KBM-7 (cell line): ENCODE data around the gene CBFA2T2.
A peak's percentile ranks its signal among the peaks of the same experiment; 100 is the strongest.
"Not testable (repeated sequence)": the region's sequence is repeated elsewhere in the genome, so short reads cannot be mapped to it uniquely, and the experiment has no call there.

Source experiments
- DNase-seq: peaks from one replicate; pipeline ENCODE4 v3.0.0-alpha.2; 2015
- in situ Hi-C: fragments of 300-500 bp; cut with MboI; formaldehyde crosslinking; loops from 2 replicates; pipeline ENCODE4 v1.14.3; 2020; ENCODE audit warnings: low sequenced_read_pairs, low pct_unique_long_range_greater_than_20kb, mixed read lengths

CBFA2T2 gene

GRCh38 chr20:33631910-33632309 lies 142.0 kb downstream of the CBFA2T2 start:
- DNase-seq, in situ Hi-C loops: not testable (repeated sequence)

- in situ Hi-C loops: no loop called here
- no peak for DNase-seq
Measured at GRCh38 chr20:33635341-33635740, 145.4 kb downstream of the CBFA2T2 start.

- in situ Hi-C loops: no loop called here
- DNase-seq: no peak
Measured at GRCh38 chr20:33636776-33637175, 146.9 kb downstream of the CBFA2T2 start.

DNA sequence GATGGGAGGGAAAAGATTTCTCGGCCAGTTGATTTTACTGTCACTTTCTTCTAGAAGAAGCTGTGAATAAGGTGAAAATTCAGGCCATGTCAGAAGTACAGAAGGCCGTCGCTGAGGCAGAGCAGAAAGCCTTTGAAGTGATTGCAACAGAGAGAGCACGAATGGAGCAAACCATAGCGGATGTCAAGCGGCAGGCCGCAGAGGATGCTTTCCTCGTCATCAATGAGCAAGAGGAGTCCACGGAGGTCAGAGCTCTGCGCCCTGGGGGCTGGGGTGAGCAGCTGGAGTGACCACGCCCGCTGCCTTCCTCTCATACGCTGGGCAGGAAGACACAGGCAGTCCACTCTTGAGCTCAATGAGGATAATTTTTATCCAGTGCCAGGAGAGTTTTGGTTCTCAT lies 150.4 kb downstream of the CBFA2T2 start:
- no peak for DNase-seq
- in situ Hi-C loops: no loop called here

GRCh38 chr20:33644313-33645071 lies 154.6 kb downstream of the CBFA2T2 start:
- in situ Hi-C loops: no loop called here

GRCh38 chr20:33645072-33645358 lies 155.1 kb downstream of the CBFA2T2 start:
- no peak for DNase-seq
- in situ Hi-C loops: no loop called here

More at GRCh38 chr20:33644313-33645071, 154.6 kb downstream of the CBFA2T2 start:
- no peak for DNase-seq

GRCh38 chr20:33645396-33645795 lies 155.5 kb downstream of the CBFA2T2 start:
- no peak for DNase-seq
- in situ Hi-C loops: no loop called here

GRCh38 chr20:33646191-33646590 lies 156.3 kb downstream of the CBFA2T2 start:
- no peak for DNase-seq
- in situ Hi-C loops: no loop called here

- DNase-seq, in situ Hi-C loops: not testable (repeated sequence)
Measured at GRCh38 chr20:33646959-33647602, 157.2 kb downstream of the CBFA2T2 start.

GRCh38 chr20:33647603-33648395 lies 157.9 kb downstream of the CBFA2T2 start:
- in situ Hi-C loops: no loop called here
- DNase-seq: no peak

- in situ Hi-C loops: no loop called here
- DNase-seq: no peak
Measured at GRCh38 chr20:33648396-33649004, 158.6 kb downstream of the CBFA2T2 start.

DNA sequence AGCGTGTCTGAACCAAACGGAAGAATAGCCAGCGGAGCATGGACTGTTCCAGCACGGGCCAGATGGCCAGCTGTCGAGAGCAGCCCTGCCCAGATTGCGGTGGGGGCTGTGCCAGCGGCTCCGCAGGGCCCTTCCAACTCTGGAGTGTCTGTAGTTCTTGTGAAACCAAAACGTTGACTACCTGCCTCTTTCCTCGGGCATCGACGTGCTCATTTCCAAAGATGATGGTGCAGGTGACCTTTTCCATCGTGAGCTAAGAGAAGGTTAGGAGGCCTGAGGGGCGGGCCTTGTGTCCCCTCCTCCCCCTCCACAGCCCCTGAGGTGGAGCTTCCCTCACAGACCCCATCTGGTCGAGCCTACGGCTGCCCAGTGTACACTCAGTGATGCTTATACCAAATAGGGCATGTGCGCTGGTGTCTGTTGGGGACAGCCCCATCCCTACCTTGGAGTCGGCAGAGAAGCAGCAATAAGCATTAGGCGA lies 159.3 kb downstream of the CBFA2T2 start:
- in situ Hi-C loops: no loop called here
- no peak for DNase-seq

DNA sequence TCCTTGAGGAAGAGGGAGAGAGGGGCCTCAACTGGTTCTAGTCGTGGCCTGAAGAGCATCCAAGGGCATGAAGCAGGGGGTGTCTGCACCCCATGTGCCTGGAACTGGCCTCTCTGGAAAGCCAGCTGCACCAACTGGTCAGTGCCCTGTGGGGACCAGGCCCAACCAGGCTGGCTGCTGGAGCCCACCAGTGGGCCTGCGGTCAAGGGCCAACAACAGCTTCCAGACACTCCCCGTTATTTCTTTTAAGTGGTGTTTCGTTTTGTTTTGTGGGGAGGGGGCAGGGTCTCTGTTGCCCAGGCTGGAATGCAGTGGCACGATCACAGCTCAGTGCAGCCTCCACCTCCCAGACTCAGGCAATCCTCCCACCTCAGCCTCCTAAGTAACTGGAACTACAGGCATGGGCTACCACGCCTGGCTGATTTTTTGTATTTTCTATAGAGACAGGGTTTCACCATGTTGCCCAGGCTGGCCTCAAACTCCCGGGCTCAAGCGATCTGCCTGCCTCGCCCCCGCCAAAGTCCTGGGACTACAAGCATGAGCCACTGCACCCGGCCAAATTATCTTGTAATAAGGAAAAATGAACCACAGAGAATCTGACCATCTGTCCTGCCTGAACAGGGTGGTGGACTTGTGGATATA lies 160.3 kb downstream of the CBFA2T2 start:
- in situ Hi-C loops: loop anchor here (25.0 kb wide), 1 partner anchor 188 kb away; no protein-coding TSS in a partner anchor
- no peak for DNase-seq

GRCh38 chr20:33650753-33651561 lies 161.1 kb downstream of the CBFA2T2 start:
- DNase-seq: no peak
- in situ Hi-C loops: loop anchor here (25.0 kb wide), 1 partner anchor 189 kb away; no protein-coding TSS in a partner anchor

- DNase-seq: no peak
Measured at GRCh38 chr20:33651562-33652048, 161.7 kb downstream of the CBFA2T2 start.

DNA sequence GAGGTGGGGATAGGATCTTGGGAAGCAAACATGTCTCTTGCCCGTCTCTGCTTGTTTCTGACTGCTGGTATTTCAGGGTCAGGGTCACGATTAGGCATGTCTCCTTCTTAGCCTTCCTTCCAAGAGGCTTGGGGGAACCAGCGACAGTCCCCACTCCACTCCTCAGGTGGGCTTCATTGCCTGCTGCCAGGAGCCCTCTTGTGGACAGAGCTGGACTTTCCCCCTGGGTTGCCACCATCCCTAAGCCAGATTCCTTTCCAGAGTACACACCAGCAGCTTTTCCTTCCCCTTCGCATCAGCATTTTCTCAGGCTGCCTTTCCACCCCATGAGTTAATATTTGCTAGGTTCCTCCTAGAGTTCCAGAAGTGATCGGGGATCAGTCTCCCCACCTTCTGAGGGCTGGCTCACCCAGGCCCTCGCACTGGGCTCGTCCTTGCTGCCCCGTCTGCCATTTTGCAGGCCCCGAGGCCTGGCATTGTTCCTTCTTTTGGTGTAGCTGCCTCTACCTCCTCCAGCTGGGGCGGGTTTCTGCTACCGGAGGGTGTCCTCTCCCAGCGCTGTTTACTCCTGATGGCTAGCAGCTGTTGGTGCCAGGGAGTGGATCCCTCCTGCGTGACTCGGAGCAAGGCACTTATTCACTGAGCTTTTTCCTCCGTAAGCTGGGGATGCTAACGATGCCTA lies 163.5 kb downstream of the CBFA2T2 start:
- in situ Hi-C loops: loop anchor here (25.0 kb wide), 1 partner anchor 191 kb away; no protein-coding TSS in a partner anchor
- peak; percentile 79 for DNase-seq

More at GRCh38 chr20:33651562-33652048, 161.7 kb downstream of the CBFA2T2 start:
- in situ Hi-C loops: loop anchor here (25.0 kb wide), 1 partner anchor 189 kb away; no protein-coding TSS in a partner anchor

GRCh38 chr20:33653900-33654596 lies 164.2 kb downstream of the CBFA2T2 start:
- in situ Hi-C loops: loop anchor here (25.0 kb wide), 1 partner anchor 192 kb away; no protein-coding TSS in a partner anchor
- DNase-seq: no peak
